DOHH2 (cell line): ENCODE measurements around the gene ATP2A3.

Experiments used
- EZH2phosphoT487 ChIP-seq: fragments of 200-600 bp; sonication (generic); IDR thresholded peaks from 2 replicates; pipeline ENCODE4 v1.6.1; 2017; ENCODE audit warnings: borderline replicate concordance, mild to moderate bottlenecking, antibody characterized with exemption, low read length, moderate library complexity, mixed read lengths
- TF ChIP-seq, protein P1 (sequence below): fragments of 200-600 bp; sonication (generic); IDR thresholded peaks from one replicate; pipeline ENCODE4 v1.5.1; 2014; ENCODE audit warnings: antibody characterized with exemption, mild to moderate bottlenecking, low read depth, low read length; ENCODE audit not compliant: poor library complexity, severe bottlenecking

DNA sequence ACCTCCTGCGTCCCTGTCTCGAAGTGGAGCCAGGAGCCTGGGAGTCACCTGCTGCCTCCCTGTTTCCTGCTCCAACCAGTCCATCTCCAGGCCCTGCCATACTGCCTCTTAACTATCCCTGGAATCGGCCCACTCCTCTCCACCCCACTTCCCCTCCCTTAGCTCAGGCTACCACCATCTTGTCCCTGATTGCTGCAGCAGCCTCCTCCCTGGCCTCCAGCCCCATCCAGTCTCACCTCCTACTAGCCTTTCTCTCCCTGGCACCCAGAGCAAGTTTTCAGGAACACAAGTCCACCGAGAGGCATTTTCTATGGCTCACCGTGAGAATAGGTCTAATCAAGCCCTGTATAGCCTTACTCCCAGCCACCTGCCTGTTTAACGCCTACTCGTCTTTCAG, 70.5 kb downstream of the ATP2A3 start:
- TF ChIP-seq, protein P1, sequence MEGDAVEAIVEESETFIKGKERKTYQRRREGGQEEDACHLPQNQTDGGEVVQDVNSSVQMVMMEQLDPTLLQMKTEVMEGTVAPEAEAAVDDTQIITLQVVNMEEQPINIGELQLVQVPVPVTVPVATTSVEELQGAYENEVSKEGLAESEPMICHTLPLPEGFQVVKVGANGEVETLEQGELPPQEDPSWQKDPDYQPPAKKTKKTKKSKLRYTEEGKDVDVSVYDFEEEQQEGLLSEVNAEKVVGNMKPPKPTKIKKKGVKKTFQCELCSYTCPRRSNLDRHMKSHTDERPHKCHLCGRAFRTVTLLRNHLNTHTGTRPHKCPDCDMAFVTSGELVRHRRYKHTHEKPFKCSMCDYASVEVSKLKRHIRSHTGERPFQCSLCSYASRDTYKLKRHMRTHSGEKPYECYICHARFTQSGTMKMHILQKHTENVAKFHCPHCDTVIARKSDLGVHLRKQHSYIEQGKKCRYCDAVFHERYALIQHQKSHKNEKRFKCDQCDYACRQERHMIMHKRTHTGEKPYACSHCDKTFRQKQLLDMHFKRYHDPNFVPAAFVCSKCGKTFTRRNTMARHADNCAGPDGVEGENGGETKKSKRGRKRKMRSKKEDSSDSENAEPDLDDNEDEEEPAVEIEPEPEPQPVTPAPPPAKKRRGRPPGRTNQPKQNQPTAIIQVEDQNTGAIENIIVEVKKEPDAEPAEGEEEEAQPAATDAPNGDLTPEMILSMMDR: no peak
- TF ChIP-seq EZH2phosphoT487: no peak
